Central memory CD4-positive, alpha-beta T cell (primary cell): ENCODE measurements around the gene SPEG.

Experiments used
- DNase-seq: peaks from one replicate; pipeline ENCODE4 v3.0.0; 2022

SPEG gene

GRCh38 chr2:219483451-219484342 is 49.1 kb downstream of the SPEG start:
- no peak for DNase-seq

GRCh38 chr2:219484343-219485200 is 49.9 kb downstream of the SPEG start:
- no peak for DNase-seq

GRCh38 chr2:219485201-219485580 is 50.5 kb downstream of the SPEG start:
- DNase-seq = no peak

- no peak for DNase-seq
Measured at GRCh38 chr2:219486380-219486959, 51.8 kb downstream of the SPEG start.

GRCh38 chr2:219488149-219488843 is 53.7 kb downstream of the SPEG start:
- DNase-seq = no peak

- DNase-seq = no peak
Measured at GRCh38 chr2:219488844-219489194, 54.2 kb downstream of the SPEG start.

GRCh38 chr2:219489315-219489714 is 54.7 kb downstream of the SPEG start:
- no peak for DNase-seq

GRCh38 chr2:219490186-219490585 is 55.5 kb downstream of the SPEG start:
- DNase-seq = no peak

- DNase-seq = no peak
Measured at GRCh38 chr2:219490600-219491130, 56.0 kb downstream of the SPEG start.

- DNase-seq = no peak
Measured at GRCh38 chr2:219491278-219491963, 56.8 kb downstream of the SPEG start.

GRCh38 chr2:219492575-219492974 is 57.9 kb downstream of the SPEG start:
- no peak for DNase-seq

- no peak for DNase-seq
Measured at GRCh38 chr2:219493086-219493485, 58.4 kb downstream of the SPEG start.

- no peak for DNase-seq
Measured at GRCh38 chr2:219494952-219495530, 60.4 kb downstream of the SPEG start.

GRCh38 chr2:219495531-219496122 is 61.0 kb downstream of the SPEG start:
- peak; percentile 34 for DNase-seq

GRCh38 chr2:219496247-219496824 is 61.7 kb downstream of the SPEG start:
- no peak for DNase-seq

GRCh38 chr2:219496825-219497494 is 62.3 kb downstream of the SPEG start:
- peak; percentile 12 for DNase-seq

GRCh38 chr2:219497495-219498279 is 63.0 kb downstream of the SPEG start:
- DNase-seq = peak; percentile 9

GRCh38 chr2:219498280-219499057 is 63.8 kb downstream of the SPEG start, which contains the start of gene GMPPA:
Gene GMPPA, plus strand, starts transcription at chr2:219498891. Its CDS starts 1,085 bp downstream, at chr2:219499976.
- DNase-seq = peak; percentile 91

GRCh38 chr2:219499058-219499307 is 64.3 kb downstream of the SPEG start:
- no peak for DNase-seq
